Measurements from ENCODE around the gene SART1. TPM values are rescaled to one million over a fixed set of nuclear protein-coding genes. Genes with fewer than 3 reads are reported as not detected.

SART1 gene
- total and polyA plus RNA-seq, 4 donors: 31.4 to 145 (median 48.3) TPM

DNA sequence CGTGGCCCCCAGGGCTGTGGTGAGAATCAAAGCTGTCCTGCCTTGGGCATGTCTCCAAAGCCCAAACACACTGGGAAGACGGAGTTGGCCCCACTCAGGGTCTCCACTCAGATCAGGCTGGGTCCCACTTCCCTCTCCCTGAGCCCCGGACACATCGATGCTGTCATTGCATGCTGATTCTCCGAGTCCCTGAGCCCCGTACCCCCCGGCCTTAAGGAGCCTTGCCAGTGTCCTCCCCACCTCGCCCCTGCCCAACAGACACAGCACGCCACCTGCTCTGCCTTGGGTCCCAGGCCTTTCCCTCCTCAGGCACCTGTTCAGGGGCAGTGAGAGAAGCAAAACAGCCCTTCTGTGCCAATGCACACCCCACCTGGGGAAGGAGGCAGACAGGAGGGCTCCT, 25.8 kb downstream of the SART1 start:
- no peak overlapping the region for H3K27ac ChIP-seq (ENCODE audit: low read depth in 1 of 2, low read length in 1 of 2)
- no peak for ATAC-seq (ENCODE audit: insufficient read depth, low FRiP score)
- TF ChIP-seq, protein P1, sequence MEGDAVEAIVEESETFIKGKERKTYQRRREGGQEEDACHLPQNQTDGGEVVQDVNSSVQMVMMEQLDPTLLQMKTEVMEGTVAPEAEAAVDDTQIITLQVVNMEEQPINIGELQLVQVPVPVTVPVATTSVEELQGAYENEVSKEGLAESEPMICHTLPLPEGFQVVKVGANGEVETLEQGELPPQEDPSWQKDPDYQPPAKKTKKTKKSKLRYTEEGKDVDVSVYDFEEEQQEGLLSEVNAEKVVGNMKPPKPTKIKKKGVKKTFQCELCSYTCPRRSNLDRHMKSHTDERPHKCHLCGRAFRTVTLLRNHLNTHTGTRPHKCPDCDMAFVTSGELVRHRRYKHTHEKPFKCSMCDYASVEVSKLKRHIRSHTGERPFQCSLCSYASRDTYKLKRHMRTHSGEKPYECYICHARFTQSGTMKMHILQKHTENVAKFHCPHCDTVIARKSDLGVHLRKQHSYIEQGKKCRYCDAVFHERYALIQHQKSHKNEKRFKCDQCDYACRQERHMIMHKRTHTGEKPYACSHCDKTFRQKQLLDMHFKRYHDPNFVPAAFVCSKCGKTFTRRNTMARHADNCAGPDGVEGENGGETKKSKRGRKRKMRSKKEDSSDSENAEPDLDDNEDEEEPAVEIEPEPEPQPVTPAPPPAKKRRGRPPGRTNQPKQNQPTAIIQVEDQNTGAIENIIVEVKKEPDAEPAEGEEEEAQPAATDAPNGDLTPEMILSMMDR (IDR thresholded peaks at IDR 0.05; ENCODE audit: control extremely low read depth, extremely low read depth): no peak
- DNase-seq: no peak
- H3K27me3 ChIP-seq (ENCODE audit: control insufficient read depth in 3 of 3, insufficient read depth in 3 of 3, low read length in 2 of 3): no peaks in the 10 kb centered on the region
- no peak overlapping the region for H3K9ac ChIP-seq (ENCODE audit: insufficient read depth in 1 of 2, low read length in 2 of 2)
- H3K4me3 ChIP-seq: no peak overlapping the region
- 84 to 88% methylated on average over 9 of the region's 9 CpGs for WGBS, 2 donors
- H3K9me3 ChIP-seq (ENCODE audit: control insufficient read depth in 4 of 4, insufficient read depth in 3 of 4, low read length in 3 of 4): no peaks in the 10 kb centered on the region
- no peaks in the 10 kb centered on the region for H3K4me1 ChIP-seq (ENCODE audit: control insufficient read depth in 5 of 5, insufficient read depth in 5 of 5, low read length in 5 of 5)
- peaks cover 0 to 4% (median 1%) of the 10 kb centered on the region in 4 donors for H3K36me3 ChIP-seq (ENCODE audit: control insufficient read depth in 4 of 4, insufficient read depth in 4 of 4, low read length in 4 of 4)

DNA sequence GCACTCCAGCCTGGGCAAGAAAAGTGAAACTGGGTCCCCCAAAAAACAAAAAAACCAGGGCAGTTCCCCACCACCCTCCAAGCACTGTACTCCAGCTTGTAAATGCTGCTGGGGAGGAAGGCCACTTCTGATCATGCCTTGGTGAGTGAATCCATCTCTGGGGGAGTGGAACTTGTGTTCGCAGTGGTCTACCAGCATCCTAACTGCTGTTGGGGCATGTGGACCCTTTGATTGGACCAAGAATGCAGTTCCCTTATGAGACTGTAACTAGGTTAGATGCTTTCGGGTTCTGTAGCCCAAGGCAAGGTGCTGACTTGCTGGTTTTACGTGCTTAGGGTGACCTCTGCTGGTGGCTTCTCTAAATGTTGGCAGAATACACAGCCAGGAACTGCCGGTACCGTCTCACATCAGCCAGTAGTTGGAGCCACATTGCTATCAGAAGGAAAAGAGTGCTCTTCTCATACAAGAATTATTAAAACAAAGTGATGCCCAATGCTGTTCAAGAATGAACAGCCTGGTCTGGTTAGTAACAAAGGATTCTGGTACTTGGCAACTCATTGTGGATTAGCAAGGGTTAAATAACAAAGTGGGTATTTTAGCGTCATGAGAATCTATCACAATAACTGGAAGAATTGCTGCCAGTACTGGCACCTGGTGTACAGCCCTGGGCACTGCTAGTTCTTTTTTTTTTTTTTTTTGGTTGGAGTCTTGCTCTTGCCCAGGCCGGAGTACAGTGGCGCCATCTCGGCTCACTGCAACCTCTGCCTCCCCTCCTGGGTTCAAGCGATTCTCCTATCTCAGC, 27.5 kb downstream of the SART1 start:
- Histone ChIP-seq H3K36me3 (ENCODE audit: control insufficient read depth in 4 of 4, insufficient read depth in 4 of 4, low read length in 4 of 4) (peaks cover 0 to 5% (median 2%) of the 10 kb centered on the region in 4 donors), H3K9ac (ENCODE audit: insufficient read depth in 1 of 2, low read length in 2 of 2) (no peak overlapping the region), H3K4me1 (ENCODE audit: control insufficient read depth in 5 of 5, insufficient read depth in 5 of 5, low read length in 5 of 5) (no peaks in the 10 kb centered on the region), H3K4me3 (no peak overlapping the region), H3K9me3 (ENCODE audit: control insufficient read depth in 4 of 4, insufficient read depth in 3 of 4, low read length in 3 of 4) (no peaks in the 10 kb centered on the region), H3K27me3 (ENCODE audit: control insufficient read depth in 3 of 3, insufficient read depth in 3 of 3, low read length in 2 of 3) (no peaks in the 10 kb centered on the region), H3K27ac (ENCODE audit: low read depth in 1 of 2, low read length in 1 of 2) (peak overlapping the region in 1 of 2 donors; percentile 22)
- peak; percentile 98 for ATAC-seq (ENCODE audit: insufficient read depth, low FRiP score)
- DNase-seq: peak; percentile 94 to 97 (median 97)
- WGBS, 2 donors: 14 to 26% methylated on average over 10 of the region's 10 CpGs
- TF ChIP-seq, protein P1 (IDR thresholded peaks at IDR 0.05; ENCODE audit: control extremely low read depth, extremely low read depth): peak; percentile 99

DNA sequence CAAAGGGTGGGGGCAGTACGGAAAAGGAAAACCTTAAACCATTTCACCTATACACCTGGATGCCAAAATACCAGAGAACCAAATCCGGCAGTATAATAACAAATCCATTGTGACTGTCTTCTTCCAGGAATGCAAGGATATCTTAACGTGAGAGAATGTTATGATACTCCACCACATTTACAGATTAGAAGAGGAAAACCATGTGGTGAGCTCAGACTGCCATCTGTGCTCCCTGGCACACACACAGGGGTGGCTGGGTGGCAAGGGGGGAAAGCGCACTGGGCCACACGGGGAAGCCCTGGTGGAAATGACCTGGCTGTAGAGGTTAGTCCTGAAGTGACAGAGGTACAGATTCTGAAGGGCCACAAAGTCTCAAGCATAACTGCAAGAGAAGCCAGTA, 30.5 kb downstream of the SART1 start:
- Histone ChIP-seq H3K9me3 (ENCODE audit: control insufficient read depth in 4 of 4, insufficient read depth in 3 of 4, low read length in 3 of 4) (no peaks in the 10 kb centered on the region), H3K27me3 (ENCODE audit: control insufficient read depth in 3 of 3, insufficient read depth in 3 of 3, low read length in 2 of 3) (no peaks in the 10 kb centered on the region), H3K27ac (ENCODE audit: low read depth in 1 of 2, low read length in 1 of 2) (no peak overlapping the region), H3K4me1 (ENCODE audit: control insufficient read depth in 5 of 5, insufficient read depth in 5 of 5, low read length in 5 of 5) (no peaks in the 10 kb centered on the region), H3K4me3 (no peak overlapping the region), H3K36me3 (ENCODE audit: control insufficient read depth in 4 of 4, insufficient read depth in 4 of 4, low read length in 4 of 4) (peaks cover 0 to 5% (median 1%) of the 10 kb centered on the region in 4 donors), H3K9ac (ENCODE audit: insufficient read depth in 1 of 2, low read length in 2 of 2) (no peak overlapping the region)
- DNase-seq (no peak), ATAC-seq (ENCODE audit: insufficient read depth, low FRiP score) (no peak)
- 87 to 91% methylated on average over 5 of the region's 5 CpGs for WGBS, 2 donors
- TF ChIP-seq, protein P1 (IDR thresholded peaks at IDR 0.05; ENCODE audit: control extremely low read depth, extremely low read depth): no peak
